Kidney epithelial cell (primary cell): ENCODE data around the gene PIGBOS1. TPM values are rescaled to one million over a fixed set of nuclear protein-coding genes. Genes with fewer than 3 reads are reported as not detected.

Experiments
- DNase-seq: peaks from one replicate; pipeline ENCODE4 v3.0.0-alpha.2; 2010; ENCODE audit warnings: low read depth
- H3K27me3 ChIP-seq: 2 replicates; pipeline ENCODE4 v1.6.0; 2011; ENCODE audit warnings: low read length; ENCODE audit not compliant: control insufficient read depth, insufficient read depth
- H3K36me3 ChIP-seq: 2 replicates; pipeline ENCODE4 v1.5.1; 2011; ENCODE audit warnings: low read length; ENCODE audit not compliant: control insufficient read depth, insufficient read depth
- H3K4me3 ChIP-seq: 2 replicates; pipeline ENCODE4 v1.5.1; 2011; ENCODE audit warnings: low read depth, mild to moderate bottlenecking, control low read depth, low read length
- CTCF ChIP-seq: IDR thresholded peaks from 2 replicates; pipeline ENCODE4 v1.5.1; 2011; ENCODE audit warnings: mild to moderate bottlenecking, moderate library complexity, low read length, control low read depth, inconsistent platforms; ENCODE audit not compliant: insufficient read depth, poor library complexity, severe bottlenecking
- total RNA-seq: library from RNA; depleted of rRNA; stranded (reverse); fragments of >200 nt; gene quantifications from 2 replicates; pipeline ENCODE4 v1.2.3, GENCODE V29; 2015

PIGBOS1 gene
- total RNA-seq, 1 donor from 2014 or later = 32.8 TPM

DNA sequence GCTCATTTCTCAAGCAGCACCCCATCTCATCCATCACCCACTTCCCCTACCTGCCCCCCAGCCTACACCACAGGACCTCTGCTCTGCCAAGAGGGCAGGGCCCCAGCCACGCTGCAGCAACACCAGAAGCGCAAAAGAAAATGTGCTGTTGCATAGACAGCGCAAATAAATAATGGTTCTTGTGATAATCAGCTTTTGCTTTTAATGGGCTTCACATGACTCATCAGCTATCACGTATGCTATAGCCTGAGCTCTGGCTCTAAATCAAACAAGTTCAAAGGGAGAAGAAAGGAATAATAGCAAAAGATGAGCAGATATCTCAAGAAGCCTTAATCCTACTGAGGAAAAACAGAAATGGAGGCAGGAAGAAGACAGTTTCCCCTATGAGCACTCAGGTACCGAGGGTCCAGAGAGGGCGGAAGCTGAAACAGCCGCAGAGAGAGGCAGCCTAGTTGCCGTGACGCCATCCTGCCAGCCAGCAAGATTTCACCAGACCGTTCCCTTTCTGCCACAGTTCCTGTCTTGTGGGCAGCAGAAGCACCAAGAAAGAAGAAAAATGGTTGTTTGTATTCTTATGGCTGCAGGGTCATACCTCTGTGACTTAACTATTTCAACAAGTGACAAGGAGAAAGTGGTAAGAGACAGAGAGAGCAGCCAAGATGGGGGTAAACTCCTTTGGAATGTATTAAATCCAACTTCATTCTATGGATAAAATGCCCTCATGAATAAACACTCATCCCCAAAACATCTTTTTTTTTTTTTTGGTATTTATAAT, 51.3 kb downstream of the PIGBOS1 start:
- Histone ChIP-seq H3K4me3 (no peak overlapping the region), H3K27me3 (no peaks in the 10 kb centered on the region), H3K36me3 (no peaks in the 10 kb centered on the region)
- DNase-seq = no peak
- TF ChIP-seq CTCF = no peak

Other genes with a start within 250 kb of the PIGBOS1 start
- 106 and 113 TPM in 2 replicates for gene RSL24D1, start 122.2 kb downstream of the PIGBOS1 start, total RNA-seq
- 5.0 and 7.7 TPM in 2 replicates for gene RAB27A, start 29.3 kb downstream of the PIGBOS1 start, total RNA-seq
- 6.2 and 10.9 TPM in 2 replicates for gene PIGB, start 99 bp upstream of the PIGBOS1 start, total RNA-seq
- gene CCPG1, start 89.2 kb upstream of the PIGBOS1 start, total RNA-seq = 55.2 and 63.6 TPM in 2 replicates
- gene PIERCE2, start 89.4 kb upstream of the PIGBOS1 start, total RNA-seq = 1.8 and 5.2 TPM in 2 replicates
- gene DNAAF4, start 189.1 kb upstream of the PIGBOS1 start, total RNA-seq = 6.0 and 6.5 TPM in 2 replicates